Measurements from ENCODE around the gene PIK3IP1.

PIK3IP1 gene

GRCh38 chr22:31308181-31308580 is 15.9 kb upstream of the PIK3IP1 start:
- DNase-seq (ENCODE audit: low read depth) = no peak

GRCh38 chr22:31305194-31305593 is 12.9 kb upstream of the PIK3IP1 start:
- no peak for DNase-seq (ENCODE audit: low read depth)

- DNase-seq (ENCODE audit: low read depth) = no peak
These were observed 10.2 kb upstream of the PIK3IP1 start for GRCh38 chr22:31302537-31302936.

- DNase-seq (ENCODE audit: low read depth) = no peak
These were observed 9.7 kb upstream of the PIK3IP1 start for GRCh38 chr22:31302006-31302405.

- DNase-seq (ENCODE audit: low read depth) = no peak
These were observed 8.6 kb upstream of the PIK3IP1 start for GRCh38 chr22:31300896-31301295.

GRCh38 chr22:31295831-31296657 is 3.8 kb upstream of the PIK3IP1 start:
- DNase-seq (ENCODE audit: low read depth) = no peak

GRCh38 chr22:31295360-31295759 is 3.1 kb upstream of the PIK3IP1 start:
- DNase-seq (ENCODE audit: low read depth) = no peak

- DNase-seq (ENCODE audit: low read depth) = no peak
These were observed 630 bp downstream of the PIK3IP1 start for GRCh38 chr22:31291481-31292235.

- peak; percentile 90 for DNase-seq (ENCODE audit: low read depth)
These were observed 1.5 kb downstream of the PIK3IP1 start for GRCh38 chr22:31290494-31291471.

- no peak for DNase-seq (ENCODE audit: low read depth)
These were observed 2.9 kb downstream of the PIK3IP1 start for GRCh38 chr22:31289344-31289743.

- no peak for DNase-seq (ENCODE audit: low read depth)
These were observed 3.6 kb downstream of the PIK3IP1 start for GRCh38 chr22:31288496-31289240.

- no peak for DNase-seq (ENCODE audit: low read depth)
These were observed 4.3 kb downstream of the PIK3IP1 start for GRCh38 chr22:31287818-31288495.

GRCh38 chr22:31286360-31287255 is 5.7 kb downstream of the PIK3IP1 start:
- DNase-seq (ENCODE audit: low read depth) = peak; percentile 46

GRCh38 chr22:31284281-31285155 is 7.8 kb downstream of the PIK3IP1 start:
- DNase-seq (ENCODE audit: low read depth) = no peak

- no peak for DNase-seq (ENCODE audit: low read depth)
These were observed 9.4 kb downstream of the PIK3IP1 start for GRCh38 chr22:31282748-31283468.

- no peak for DNase-seq (ENCODE audit: low read depth)
These were observed 10.6 kb downstream of the PIK3IP1 start for GRCh38 chr22:31281733-31282132.

- DNase-seq (ENCODE audit: low read depth) = no peak
These were observed 12.3 kb downstream of the PIK3IP1 start for GRCh38 chr22:31279821-31280505.

- DNase-seq (ENCODE audit: low read depth) = no peak
These were observed 13.0 kb downstream of the PIK3IP1 start for GRCh38 chr22:31279327-31279669.
